ENCODE results near the gene ERVH48-1.

DNA sequence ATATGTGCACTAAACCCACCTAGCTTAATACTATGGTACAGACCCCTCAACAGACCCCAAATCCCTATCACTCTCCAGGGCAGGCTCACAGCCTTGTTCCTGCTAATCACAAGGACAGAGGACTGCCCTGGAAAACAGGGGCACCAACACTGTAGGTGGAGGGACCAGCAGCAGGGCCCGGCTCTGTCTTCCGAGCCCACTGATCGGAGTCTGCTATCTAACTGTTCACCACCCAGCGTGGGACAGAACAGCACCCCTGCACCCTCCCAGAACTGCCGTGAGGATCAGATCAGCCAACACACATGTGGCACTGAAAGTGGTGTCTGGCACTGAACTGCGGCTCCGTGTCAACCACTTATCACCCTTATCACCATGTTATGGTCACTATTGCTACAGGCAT lies 52.3 kb downstream of the ERVH48-1 start:
- TF ChIP-seq, protein P1, sequence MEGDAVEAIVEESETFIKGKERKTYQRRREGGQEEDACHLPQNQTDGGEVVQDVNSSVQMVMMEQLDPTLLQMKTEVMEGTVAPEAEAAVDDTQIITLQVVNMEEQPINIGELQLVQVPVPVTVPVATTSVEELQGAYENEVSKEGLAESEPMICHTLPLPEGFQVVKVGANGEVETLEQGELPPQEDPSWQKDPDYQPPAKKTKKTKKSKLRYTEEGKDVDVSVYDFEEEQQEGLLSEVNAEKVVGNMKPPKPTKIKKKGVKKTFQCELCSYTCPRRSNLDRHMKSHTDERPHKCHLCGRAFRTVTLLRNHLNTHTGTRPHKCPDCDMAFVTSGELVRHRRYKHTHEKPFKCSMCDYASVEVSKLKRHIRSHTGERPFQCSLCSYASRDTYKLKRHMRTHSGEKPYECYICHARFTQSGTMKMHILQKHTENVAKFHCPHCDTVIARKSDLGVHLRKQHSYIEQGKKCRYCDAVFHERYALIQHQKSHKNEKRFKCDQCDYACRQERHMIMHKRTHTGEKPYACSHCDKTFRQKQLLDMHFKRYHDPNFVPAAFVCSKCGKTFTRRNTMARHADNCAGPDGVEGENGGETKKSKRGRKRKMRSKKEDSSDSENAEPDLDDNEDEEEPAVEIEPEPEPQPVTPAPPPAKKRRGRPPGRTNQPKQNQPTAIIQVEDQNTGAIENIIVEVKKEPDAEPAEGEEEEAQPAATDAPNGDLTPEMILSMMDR (IDR thresholded peaks at IDR 0.05 in 8 of 11, conservative IDR thresholded peaks at IDR 0.05 in 3 of 11), result no peak
- TF ChIP-seq POLR2A (IDR thresholded peaks at IDR 0.05) (no peak), POLR2AphosphoS5 (IDR thresholded peaks at IDR 0.05) (no peak)

All from spleen (tissue), 7 donors.